MM.1S (cell line): Measurements from ENCODE around the gene MEDAG.

Experiments
- DNase-seq: peaks from one replicate; pipeline ENCODE4 v3.0.0-alpha.2; 2015
- H2AFZ ChIP-seq: fragments of 300-600 bp; sonication (generic); 2 replicates; pipeline ENCODE4 v1.6.0; 2016; ENCODE audit warnings: antibody characterized with exemption, low read length
- H3F3A ChIP-seq: fragments of 300-600 bp; sonication (generic); 2 replicates; pipeline ENCODE4 v1.6.1; 2016; ENCODE audit warnings: mild to moderate bottlenecking, antibody characterized with exemption, low read length, moderate library complexity, mixed read lengths; ENCODE audit not compliant: insufficient read depth
- H3K27ac ChIP-seq: fragments of 300-600 bp; sonication (generic); 2 replicates; pipeline ENCODE4 v1.5.1; 2016; ENCODE audit warnings: mild to moderate bottlenecking, low read length
- H3K27me3 ChIP-seq: fragments of 300-600 bp; sonication (generic); replicated peaks from 2 replicates; pipeline ENCODE4 v1.6.0; 2016; ENCODE audit warnings: low read length; ENCODE audit not compliant: insufficient read depth
- H3K36me3 ChIP-seq: fragments of 300-600 bp; sonication (generic); replicated peaks from 2 replicates; pipeline ENCODE4 v1.6.1; 2016; ENCODE audit warnings: mild to moderate bottlenecking, low read length, mixed read lengths; ENCODE audit not compliant: insufficient read depth
- H3K4me1 ChIP-seq: fragments of 300-600 bp; sonication (generic); 2 replicates; pipeline ENCODE4 v1.6.1; 2016; ENCODE audit warnings: low read length, mixed read lengths
- H3K4me2 ChIP-seq: fragments of 300-600 bp; sonication (generic); 2 replicates; pipeline ENCODE4 v1.6.0; 2016; ENCODE audit warnings: low read depth, low read length
- H3K4me3 ChIP-seq: fragments of 300-600 bp; sonication (generic); 2 replicates; pipeline ENCODE4 v1.5.1; 2016; ENCODE audit warnings: low read length, mixed read lengths
- H3K79me2 ChIP-seq: fragments of 300-600 bp; sonication (generic); 2 replicates; pipeline ENCODE4 v1.6.1; 2016; ENCODE audit warnings: mixed run types, low read length, mixed read lengths
- H3K9ac ChIP-seq: fragments of 300-600 bp; sonication (generic); 2 replicates; pipeline ENCODE4 v1.6.1; 2016; ENCODE audit warnings: low read length, mixed read lengths
- H3K9me2 ChIP-seq: fragments of 300-600 bp; sonication (generic); replicated peaks from 2 replicates; pipeline ENCODE4 v1.6.1; 2016; ENCODE audit warnings: mild to moderate bottlenecking, low read length, mixed read lengths; ENCODE audit not compliant: insufficient read depth
- H3K9me3 ChIP-seq: fragments of 300-600 bp; sonication (generic); replicated peaks from 2 replicates; pipeline ENCODE4 v1.6.1; 2016; ENCODE audit warnings: mild to moderate bottlenecking, low read length, mixed read lengths; ENCODE audit not compliant: insufficient read depth
- H4K20me1 ChIP-seq: fragments of 300-600 bp; sonication (generic); 2 replicates; pipeline ENCODE4 v1.6.1; 2016; ENCODE audit warnings: mild to moderate bottlenecking, low read length, moderate library complexity, mixed read lengths; ENCODE audit not compliant: insufficient read depth
- EZH2 ChIP-seq: fragments of 300-600 bp; sonication (generic); optimal IDR thresholded peaks from 2 replicates; pipeline ENCODE3; 2017; ENCODE audit warnings: low read depth, mild to moderate bottlenecking, antibody characterized with exemption, low read length, mixed read lengths
- EZH2phosphoT487 ChIP-seq: fragments of 300-600 bp; sonication (generic); IDR thresholded peaks from 2 replicates; pipeline ENCODE4 v1.6.1; 2018; ENCODE audit warnings: antibody characterized with exemption, low read length
- TF ChIP-seq, protein P1 (sequence below): fragments of 300-600 bp; sonication (generic); IDR thresholded peaks from 2 replicates; pipeline ENCODE4 v1.5.1; 2016; ENCODE audit warnings: antibody characterized with exemption, low read length, mixed read lengths

Gene MEDAG

DNA sequence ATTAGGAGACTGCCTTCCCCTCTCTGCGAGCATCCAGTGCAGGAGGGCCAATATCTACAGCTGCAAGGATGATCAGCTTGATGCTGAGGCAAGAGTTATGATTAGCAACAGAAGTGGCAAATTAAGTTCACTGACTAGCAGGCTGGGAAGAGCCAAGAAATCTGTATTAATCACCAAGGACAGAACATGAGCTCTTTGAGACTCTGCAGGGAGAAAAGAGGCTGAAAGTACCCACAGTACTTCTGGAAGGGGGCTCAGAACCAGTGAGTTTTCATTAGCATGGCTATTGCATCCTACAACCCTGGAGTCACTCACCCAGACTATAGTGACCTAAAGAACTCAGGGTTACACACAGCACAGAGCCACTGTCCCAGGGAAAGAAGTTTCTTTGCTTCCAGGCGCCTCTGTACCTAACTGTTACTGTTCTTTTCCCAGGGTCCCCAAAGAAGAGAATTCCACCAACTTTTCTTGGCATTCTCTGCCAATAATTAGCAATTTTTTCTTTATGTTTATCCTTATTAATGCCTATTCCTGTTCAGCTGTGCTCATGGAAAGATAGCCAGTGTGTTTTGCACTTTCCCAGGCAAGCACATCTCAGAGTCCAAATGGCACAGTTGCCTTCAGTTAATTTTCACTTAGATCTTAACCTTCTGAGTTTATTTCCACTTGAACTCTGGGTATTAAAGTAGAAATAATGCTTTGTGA, 25.8 kb upstream of the MEDAG start:
- Histone ChIP-seq H3K36me3 (no peaks in the 10 kb centered on the region), H3K4me2 (no peak overlapping the region), H2AFZ (no peak overlapping the region), H3F3A (no peaks in the 10 kb centered on the region), H3K9me3 (no peaks in the 10 kb centered on the region), H3K79me2 (no peaks in the 10 kb centered on the region), H3K9ac (no peak overlapping the region), H3K4me3 (no peak overlapping the region), H3K4me1 (no peaks in the 10 kb centered on the region), H3K27me3 (no peaks in the 10 kb centered on the region), H4K20me1 (no peaks in the 10 kb centered on the region), H3K9me2 (no peaks in the 10 kb centered on the region), H3K27ac (no peak overlapping the region)
- TF ChIP-seq EZH2 (no peak), EZH2phosphoT487 (no peak)
- TF ChIP-seq, protein P1, sequence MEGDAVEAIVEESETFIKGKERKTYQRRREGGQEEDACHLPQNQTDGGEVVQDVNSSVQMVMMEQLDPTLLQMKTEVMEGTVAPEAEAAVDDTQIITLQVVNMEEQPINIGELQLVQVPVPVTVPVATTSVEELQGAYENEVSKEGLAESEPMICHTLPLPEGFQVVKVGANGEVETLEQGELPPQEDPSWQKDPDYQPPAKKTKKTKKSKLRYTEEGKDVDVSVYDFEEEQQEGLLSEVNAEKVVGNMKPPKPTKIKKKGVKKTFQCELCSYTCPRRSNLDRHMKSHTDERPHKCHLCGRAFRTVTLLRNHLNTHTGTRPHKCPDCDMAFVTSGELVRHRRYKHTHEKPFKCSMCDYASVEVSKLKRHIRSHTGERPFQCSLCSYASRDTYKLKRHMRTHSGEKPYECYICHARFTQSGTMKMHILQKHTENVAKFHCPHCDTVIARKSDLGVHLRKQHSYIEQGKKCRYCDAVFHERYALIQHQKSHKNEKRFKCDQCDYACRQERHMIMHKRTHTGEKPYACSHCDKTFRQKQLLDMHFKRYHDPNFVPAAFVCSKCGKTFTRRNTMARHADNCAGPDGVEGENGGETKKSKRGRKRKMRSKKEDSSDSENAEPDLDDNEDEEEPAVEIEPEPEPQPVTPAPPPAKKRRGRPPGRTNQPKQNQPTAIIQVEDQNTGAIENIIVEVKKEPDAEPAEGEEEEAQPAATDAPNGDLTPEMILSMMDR = no peak
- no peak for DNase-seq

DNA sequence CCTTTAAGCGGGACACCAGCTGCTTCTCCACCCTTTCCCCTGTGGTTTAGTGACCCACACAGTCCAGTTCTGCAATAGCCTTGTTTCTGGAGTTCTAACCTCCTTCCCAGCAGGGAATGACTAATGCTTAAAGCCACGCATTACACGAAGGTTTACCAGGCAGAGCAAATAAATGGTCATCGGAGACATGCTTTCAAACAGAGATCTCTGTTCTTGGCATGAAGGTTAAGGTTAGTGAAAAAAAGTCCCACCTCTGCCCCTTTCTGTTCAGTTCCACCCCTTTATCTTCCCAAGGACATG, 25.3 kb upstream of the MEDAG start:
- no peaks in the 10 kb centered on the region for H3K9me2 ChIP-seq
- H3F3A ChIP-seq = no peaks in the 10 kb centered on the region
- no peak for DNase-seq
- H3K79me2 ChIP-seq = no peaks in the 10 kb centered on the region
- H3K9me3 ChIP-seq = no peaks in the 10 kb centered on the region
- no peak overlapping the region for H3K4me2 ChIP-seq
- no peaks in the 10 kb centered on the region for H3K36me3 ChIP-seq
- H3K4me3 ChIP-seq = no peak overlapping the region
- H3K9ac ChIP-seq = no peak overlapping the region
- no peaks in the 10 kb centered on the region for H3K27me3 ChIP-seq
- no peaks in the 10 kb centered on the region for H3K4me1 ChIP-seq
- no peak overlapping the region for H2AFZ ChIP-seq
- H4K20me1 ChIP-seq = no peaks in the 10 kb centered on the region
- TF ChIP-seq EZH2phosphoT487 = no peak
- TF ChIP-seq, protein P1 = no peak
- no peak for TF ChIP-seq EZH2
- H3K27ac ChIP-seq = no peak overlapping the region

DNA sequence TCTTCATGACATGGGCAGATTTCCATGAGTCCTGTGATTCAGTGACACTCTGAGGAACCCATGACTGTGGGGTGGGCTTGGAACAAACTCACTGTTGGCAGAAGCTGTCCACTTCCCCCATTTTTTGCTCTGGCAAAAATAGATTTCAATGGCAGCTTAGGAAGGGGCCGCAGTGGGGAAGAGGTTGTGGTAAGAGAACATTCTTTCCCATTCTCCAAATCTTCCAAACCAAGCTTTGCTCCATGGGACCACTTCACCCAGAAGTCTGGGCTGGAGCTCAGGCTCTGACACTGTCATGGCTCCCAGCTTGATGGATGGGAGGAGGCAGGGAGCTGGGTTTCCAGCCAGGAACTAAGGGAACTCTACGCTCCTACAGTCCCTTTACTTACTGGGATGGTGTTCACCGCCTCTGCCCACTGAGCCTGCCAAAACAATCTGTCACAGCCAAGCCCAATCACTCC, 24.9 kb upstream of the MEDAG start:
- H3K27me3 ChIP-seq = no peaks in the 10 kb centered on the region
- no peak overlapping the region for H3K9ac ChIP-seq
- H3K4me1 ChIP-seq = no peaks in the 10 kb centered on the region
- H2AFZ ChIP-seq = no peak overlapping the region
- no peaks in the 10 kb centered on the region for H4K20me1 ChIP-seq
- DNase-seq = no peak
- H3K9me2 ChIP-seq = no peaks in the 10 kb centered on the region
- H3K4me3 ChIP-seq = no peak overlapping the region
- H3F3A ChIP-seq = no peaks in the 10 kb centered on the region
- no peak for TF ChIP-seq EZH2phosphoT487
- no peak for TF ChIP-seq EZH2
- TF ChIP-seq, protein P1 = no peak
- no peak overlapping the region for H3K4me2 ChIP-seq
- no peaks in the 10 kb centered on the region for H3K9me3 ChIP-seq
- no peaks in the 10 kb centered on the region for H3K79me2 ChIP-seq
- no peaks in the 10 kb centered on the region for H3K36me3 ChIP-seq
- H3K27ac ChIP-seq = no peak overlapping the region
